ENCODE data around the gene CNGA2.

GRCh38 chrX:151754641-151755215 is 20.2 kb downstream of the CNGA2 start:
- TF ChIP-seq, protein P1, sequence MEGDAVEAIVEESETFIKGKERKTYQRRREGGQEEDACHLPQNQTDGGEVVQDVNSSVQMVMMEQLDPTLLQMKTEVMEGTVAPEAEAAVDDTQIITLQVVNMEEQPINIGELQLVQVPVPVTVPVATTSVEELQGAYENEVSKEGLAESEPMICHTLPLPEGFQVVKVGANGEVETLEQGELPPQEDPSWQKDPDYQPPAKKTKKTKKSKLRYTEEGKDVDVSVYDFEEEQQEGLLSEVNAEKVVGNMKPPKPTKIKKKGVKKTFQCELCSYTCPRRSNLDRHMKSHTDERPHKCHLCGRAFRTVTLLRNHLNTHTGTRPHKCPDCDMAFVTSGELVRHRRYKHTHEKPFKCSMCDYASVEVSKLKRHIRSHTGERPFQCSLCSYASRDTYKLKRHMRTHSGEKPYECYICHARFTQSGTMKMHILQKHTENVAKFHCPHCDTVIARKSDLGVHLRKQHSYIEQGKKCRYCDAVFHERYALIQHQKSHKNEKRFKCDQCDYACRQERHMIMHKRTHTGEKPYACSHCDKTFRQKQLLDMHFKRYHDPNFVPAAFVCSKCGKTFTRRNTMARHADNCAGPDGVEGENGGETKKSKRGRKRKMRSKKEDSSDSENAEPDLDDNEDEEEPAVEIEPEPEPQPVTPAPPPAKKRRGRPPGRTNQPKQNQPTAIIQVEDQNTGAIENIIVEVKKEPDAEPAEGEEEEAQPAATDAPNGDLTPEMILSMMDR (IDR thresholded peaks at IDR 0.05; ENCODE audit: insufficient read depth, low read depth, low read length) = no peak
- no peak for TF ChIP-seq EZH2 (IDR thresholded peaks at IDR 0.05; ENCODE audit: insufficient read depth, low read length)

Measured in astrocyte (in vitro differentiated cells and primary cell).